Stomach (tissue), 4 donors: Measurements from ENCODE around the gene SCYL3.

Source experiments
- EP300 ChIP-seq: sonication (generic); formaldehyde crosslinking; IDR thresholded peaks from one replicate; pipeline ENCODE4 v1.6.1; 2017; ENCODE audit warnings: antibody characterized with exemption
- POLR2A ChIP-seq, 4 donors: fragments of 450-650 bp; IDR thresholded peaks; one replicate each; pipeline ENCODE4 v1.6.1; 2016; ENCODE audit warnings: antibody characterized with exemption in 4 of 4, control low read depth in 2 of 4, mild to moderate bottlenecking in 1 of 4, moderate library complexity in 1 of 4
- POLR2AphosphoS5 ChIP-seq, 3 donors: sonication (generic); formaldehyde crosslinking; IDR thresholded peaks; one replicate each; pipeline ENCODE4 v1.6.1; 2016; ENCODE audit warnings: antibody characterized with exemption in 3 of 3
- TF ChIP-seq, protein P1 (sequence below), 7 experiments: fragments of 450-650 bp in 4 of 7; fragments of 200-600 bp in 3 of 7; sonication (generic) in 3 of 7; IDR thresholded peaks; one replicate each; pipeline ENCODE4 v1.5.1; 2016 to 2019; ENCODE audit warnings: antibody characterized with exemption in 7 of 7, control low read depth in 2 of 7, mild to moderate bottlenecking in 1 of 7

DNA sequence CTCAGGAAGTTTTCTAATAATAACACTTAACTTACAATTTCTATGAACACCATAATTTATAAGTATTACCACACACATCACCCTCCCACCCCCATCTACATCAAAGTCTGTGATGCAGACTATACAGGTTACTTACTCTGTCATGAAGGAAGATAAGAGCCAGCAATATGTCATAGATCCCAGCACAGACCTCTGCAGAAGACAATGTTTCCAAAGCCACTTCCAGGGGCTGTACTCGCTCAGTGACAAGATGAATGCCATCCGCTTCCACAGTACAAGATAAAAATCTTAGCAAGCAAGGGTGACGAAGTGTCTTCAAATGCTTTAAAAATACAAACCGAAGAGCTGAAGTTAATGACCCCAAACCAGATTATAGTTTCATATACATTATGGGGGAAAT is 15.2 kb downstream of the SCYL3 start:
- TF ChIP-seq, protein P1, sequence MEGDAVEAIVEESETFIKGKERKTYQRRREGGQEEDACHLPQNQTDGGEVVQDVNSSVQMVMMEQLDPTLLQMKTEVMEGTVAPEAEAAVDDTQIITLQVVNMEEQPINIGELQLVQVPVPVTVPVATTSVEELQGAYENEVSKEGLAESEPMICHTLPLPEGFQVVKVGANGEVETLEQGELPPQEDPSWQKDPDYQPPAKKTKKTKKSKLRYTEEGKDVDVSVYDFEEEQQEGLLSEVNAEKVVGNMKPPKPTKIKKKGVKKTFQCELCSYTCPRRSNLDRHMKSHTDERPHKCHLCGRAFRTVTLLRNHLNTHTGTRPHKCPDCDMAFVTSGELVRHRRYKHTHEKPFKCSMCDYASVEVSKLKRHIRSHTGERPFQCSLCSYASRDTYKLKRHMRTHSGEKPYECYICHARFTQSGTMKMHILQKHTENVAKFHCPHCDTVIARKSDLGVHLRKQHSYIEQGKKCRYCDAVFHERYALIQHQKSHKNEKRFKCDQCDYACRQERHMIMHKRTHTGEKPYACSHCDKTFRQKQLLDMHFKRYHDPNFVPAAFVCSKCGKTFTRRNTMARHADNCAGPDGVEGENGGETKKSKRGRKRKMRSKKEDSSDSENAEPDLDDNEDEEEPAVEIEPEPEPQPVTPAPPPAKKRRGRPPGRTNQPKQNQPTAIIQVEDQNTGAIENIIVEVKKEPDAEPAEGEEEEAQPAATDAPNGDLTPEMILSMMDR (IDR thresholded peaks at IDR 0.05), result no peak
- TF ChIP-seq POLR2A (IDR thresholded peaks at IDR 0.05) (no peak), POLR2AphosphoS5 (IDR thresholded peaks at IDR 0.05) (no peak), EP300 (no peak)
